ENCODE results near the gene PARD3B.

The PARD3B gene

GRCh38 chr2:204586444-204587180 lies 41.3 kb downstream of the PARD3B start:
- H3K79me2 ChIP-seq (ENCODE audit: low read length), result no peaks in the 10 kb centered on the region
- H3F3A ChIP-seq (ENCODE audit: insufficient read depth, low read length), result no peaks in the 10 kb centered on the region
- no peaks in the 10 kb centered on the region for H3K9me3 ChIP-seq (replicated peaks; ENCODE audit: insufficient read depth, low read length)
- H3K4me1 ChIP-seq (ENCODE audit: low read length), result no peaks in the 10 kb centered on the region
- no peaks in the 10 kb centered on the region for H3K36me3 ChIP-seq (replicated peaks; ENCODE audit: insufficient read depth, low read length)
- no peak overlapping the region for H3K4me2 ChIP-seq (ENCODE audit: low read depth, low read length)
- DNase-seq, result no peak
- H3K27ac ChIP-seq (ENCODE audit: low read length), result no peak overlapping the region
- no peak overlapping the region for H3K9ac ChIP-seq (ENCODE audit: low read length)
- no peaks in the 10 kb centered on the region for H3K27me3 ChIP-seq (replicated peaks; ENCODE audit: insufficient read depth, low read length)
- TF ChIP-seq EZH2phosphoT487 (IDR thresholded peaks at IDR 0.05; ENCODE audit: low read length), result no peak
- TF ChIP-seq EZH2 (optimal IDR thresholded peaks at IDR 0.05; ENCODE audit: low read depth, low read length), result no peak
- TF ChIP-seq, protein P1, sequence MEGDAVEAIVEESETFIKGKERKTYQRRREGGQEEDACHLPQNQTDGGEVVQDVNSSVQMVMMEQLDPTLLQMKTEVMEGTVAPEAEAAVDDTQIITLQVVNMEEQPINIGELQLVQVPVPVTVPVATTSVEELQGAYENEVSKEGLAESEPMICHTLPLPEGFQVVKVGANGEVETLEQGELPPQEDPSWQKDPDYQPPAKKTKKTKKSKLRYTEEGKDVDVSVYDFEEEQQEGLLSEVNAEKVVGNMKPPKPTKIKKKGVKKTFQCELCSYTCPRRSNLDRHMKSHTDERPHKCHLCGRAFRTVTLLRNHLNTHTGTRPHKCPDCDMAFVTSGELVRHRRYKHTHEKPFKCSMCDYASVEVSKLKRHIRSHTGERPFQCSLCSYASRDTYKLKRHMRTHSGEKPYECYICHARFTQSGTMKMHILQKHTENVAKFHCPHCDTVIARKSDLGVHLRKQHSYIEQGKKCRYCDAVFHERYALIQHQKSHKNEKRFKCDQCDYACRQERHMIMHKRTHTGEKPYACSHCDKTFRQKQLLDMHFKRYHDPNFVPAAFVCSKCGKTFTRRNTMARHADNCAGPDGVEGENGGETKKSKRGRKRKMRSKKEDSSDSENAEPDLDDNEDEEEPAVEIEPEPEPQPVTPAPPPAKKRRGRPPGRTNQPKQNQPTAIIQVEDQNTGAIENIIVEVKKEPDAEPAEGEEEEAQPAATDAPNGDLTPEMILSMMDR (IDR thresholded peaks at IDR 0.05; ENCODE audit: low read length), result no peak
- H3K9me2 ChIP-seq (replicated peaks; ENCODE audit: insufficient read depth, low read length), result no peaks in the 10 kb centered on the region
- no peak overlapping the region for H3K4me3 ChIP-seq (ENCODE audit: low read length)
- H4K20me1 ChIP-seq (ENCODE audit: insufficient read depth, low read length), result no peaks in the 10 kb centered on the region
- no peak overlapping the region for H2AFZ ChIP-seq (ENCODE audit: low read length)

- no peaks in the 10 kb centered on the region for H3K27me3 ChIP-seq (replicated peaks; ENCODE audit: insufficient read depth, low read length)
- TF ChIP-seq, protein P1 (IDR thresholded peaks at IDR 0.05; ENCODE audit: low read length), result no peak
- TF ChIP-seq EZH2phosphoT487 (IDR thresholded peaks at IDR 0.05; ENCODE audit: low read length), result no peak
- no peak for TF ChIP-seq EZH2 (optimal IDR thresholded peaks at IDR 0.05; ENCODE audit: low read depth, low read length)
These were observed 44.8 kb downstream of the PARD3B start for GRCh38 chr2:204590063-204590462.

GRCh38 chr2:204591225-204591624 lies 46.0 kb downstream of the PARD3B start:
- no peaks in the 10 kb centered on the region for H3K79me2 ChIP-seq (ENCODE audit: low read length)
- no peak for DNase-seq
- no peak overlapping the region for H3K27ac ChIP-seq (ENCODE audit: low read length)
- no peaks in the 10 kb centered on the region for H3K4me1 ChIP-seq (ENCODE audit: low read length)
- H3K36me3 ChIP-seq (replicated peaks; ENCODE audit: insufficient read depth, low read length), result no peaks in the 10 kb centered on the region
- H3K4me3 ChIP-seq (ENCODE audit: low read length), result no peak overlapping the region
- no peak overlapping the region for H3K4me2 ChIP-seq (ENCODE audit: low read depth, low read length)
- TF ChIP-seq, protein P1 (IDR thresholded peaks at IDR 0.05; ENCODE audit: low read length), result no peak
- TF ChIP-seq EZH2phosphoT487 (IDR thresholded peaks at IDR 0.05; ENCODE audit: low read length) (no peak), EZH2 (optimal IDR thresholded peaks at IDR 0.05; ENCODE audit: low read depth, low read length) (no peak)
- no peak overlapping the region for H2AFZ ChIP-seq (ENCODE audit: low read length)
- no peaks in the 10 kb centered on the region for H3K9me2 ChIP-seq (replicated peaks; ENCODE audit: insufficient read depth, low read length)
- H3F3A ChIP-seq (ENCODE audit: insufficient read depth, low read length), result no peaks in the 10 kb centered on the region
- H4K20me1 ChIP-seq (ENCODE audit: insufficient read depth, low read length), result no peaks in the 10 kb centered on the region
- H3K9me3 ChIP-seq (replicated peaks; ENCODE audit: insufficient read depth, low read length), result no peaks in the 10 kb centered on the region
- H3K27me3 ChIP-seq (replicated peaks; ENCODE audit: insufficient read depth, low read length), result no peaks in the 10 kb centered on the region
- no peak overlapping the region for H3K9ac ChIP-seq (ENCODE audit: low read length)

More at GRCh38 chr2:204590063-204590462, 44.8 kb downstream of the PARD3B start:
- no peaks in the 10 kb centered on the region for H3K79me2 ChIP-seq (ENCODE audit: low read length)
- no peak for DNase-seq
- H3K4me3 ChIP-seq (ENCODE audit: low read length), result no peak overlapping the region
- no peaks in the 10 kb centered on the region for H3K9me2 ChIP-seq (replicated peaks; ENCODE audit: insufficient read depth, low read length)
- no peaks in the 10 kb centered on the region for H3K36me3 ChIP-seq (replicated peaks; ENCODE audit: insufficient read depth, low read length)
- H3K4me1 ChIP-seq (ENCODE audit: low read length), result no peaks in the 10 kb centered on the region
- H3K4me2 ChIP-seq (ENCODE audit: low read depth, low read length), result no peak overlapping the region
- H3F3A ChIP-seq (ENCODE audit: insufficient read depth, low read length), result no peaks in the 10 kb centered on the region
- no peak overlapping the region for H3K9ac ChIP-seq (ENCODE audit: low read length)
- H3K27ac ChIP-seq (ENCODE audit: low read length), result no peak overlapping the region
- H2AFZ ChIP-seq (ENCODE audit: low read length), result no peak overlapping the region
- no peaks in the 10 kb centered on the region for H3K9me3 ChIP-seq (replicated peaks; ENCODE audit: insufficient read depth, low read length)
- no peaks in the 10 kb centered on the region for H4K20me1 ChIP-seq (ENCODE audit: insufficient read depth, low read length)

All from MM.1S (cell line).